Memory B cell (primary cell): Measurements from ENCODE around the gene LHPP.

Source experiments
- ATAC-seq: fragments of 150-1000 bp; cut with Tn5 transposase; 2 replicates; pipeline ENCODE4 v1.10.0; 2021; ENCODE audit warnings: low read depth, mild to moderate bottlenecking, moderate library complexity
- DNase-seq, 2 donors: peaks; one replicate each; pipeline ENCODE4 v3.0.0; 2022; ENCODE audit warnings: low spot score in 2 of 2
- H3K27ac Mint-ChIP-seq: one replicate; pipeline ENCODE4 v1.8.0; 2022; ENCODE audit warnings: mild to moderate bottlenecking, moderate library complexity, mixed read lengths
- H3K27me3 Mint-ChIP-seq: one replicate; pipeline ENCODE4 v1.8.0; 2022; ENCODE audit warnings: mixed read lengths
- H3K36me3 Mint-ChIP-seq: one replicate; pipeline ENCODE4 v1.8.0; 2022; ENCODE audit warnings: mild to moderate bottlenecking, mixed read lengths
- H3K4me1 Mint-ChIP-seq: one replicate; pipeline ENCODE4 v1.8.0; 2022; ENCODE audit warnings: mixed read lengths
- H3K4me3 Mint-ChIP-seq: one replicate; pipeline ENCODE4 v1.8.0; 2022; ENCODE audit warnings: mild to moderate bottlenecking, moderate library complexity, mixed read lengths
- H3K9me3 Mint-ChIP-seq: one replicate; pipeline ENCODE4 v1.8.0; 2022; ENCODE audit warnings: mixed read lengths

Gene LHPP

GRCh38 chr10:124596962-124597845 is 135.6 kb downstream of the LHPP start:
- DNase-seq, result no peak
- Mint-ChIP-seq H3K27ac (no peak overlapping the region), H3K4me1 (peaks cover 42% of the 10 kb centered on the region), H3K9me3 (peaks cover 3% of the 10 kb centered on the region), H3K36me3 (peaks cover 8% of the 10 kb centered on the region), H3K27me3 (no peaks in the 10 kb centered on the region), H3K4me3 (no peak overlapping the region)
- ATAC-seq, result no peak

GRCh38 chr10:124597846-124598165 is 136.2 kb downstream of the LHPP start:
- DNase-seq (no peak), ATAC-seq (no peak)
- no peaks in the 10 kb centered on the region for H3K27me3 Mint-ChIP-seq
- peaks cover 43% of the 10 kb centered on the region for H3K4me1 Mint-ChIP-seq
- H3K36me3 Mint-ChIP-seq, result peaks cover 8% of the 10 kb centered on the region
- peaks cover 3% of the 10 kb centered on the region for H3K9me3 Mint-ChIP-seq
- no peak overlapping the region for H3K4me3 Mint-ChIP-seq
- no peak overlapping the region for H3K27ac Mint-ChIP-seq

GRCh38 chr10:124598196-124598595 is 136.6 kb downstream of the LHPP start:
- ATAC-seq, result no peak
- H3K27ac Mint-ChIP-seq, result peak overlapping the region; percentile 83
- no peak overlapping the region for H3K4me3 Mint-ChIP-seq
- H3K9me3 Mint-ChIP-seq, result peaks cover 3% of the 10 kb centered on the region
- DNase-seq, result no peak
- H3K36me3 Mint-ChIP-seq, result peaks cover 8% of the 10 kb centered on the region
- peaks cover 43% of the 10 kb centered on the region for H3K4me1 Mint-ChIP-seq
- H3K27me3 Mint-ChIP-seq, result no peaks in the 10 kb centered on the region

- Mint-ChIP-seq H3K9me3 (peaks cover 3% of the 10 kb centered on the region), H3K27me3 (no peaks in the 10 kb centered on the region), H3K27ac (peak overlapping the region; percentile 83), H3K4me1 (peaks cover 44% of the 10 kb centered on the region), H3K36me3 (peaks cover 8% of the 10 kb centered on the region), H3K4me3 (peak overlapping the region; percentile 49)
- ATAC-seq, result no peak
- no peak for DNase-seq
Observed at GRCh38 chr10:124598773-124599587, 137.4 kb downstream of the LHPP start.

GRCh38 chr10:124599588-124600050 is 138.0 kb downstream of the LHPP start:
- no peak for DNase-seq
- no peak for ATAC-seq
- Mint-ChIP-seq H3K36me3 (peaks cover 7% of the 10 kb centered on the region), H3K27me3 (no peaks in the 10 kb centered on the region), H3K27ac (peak overlapping the region; percentile 83), H3K4me3 (no peak overlapping the region), H3K4me1 (peaks cover 47% of the 10 kb centered on the region), H3K9me3 (peaks cover 3% of the 10 kb centered on the region)

GRCh38 chr10:124600051-124600880 is 138.6 kb downstream of the LHPP start:
- Mint-ChIP-seq H3K9me3 (peaks cover 3% of the 10 kb centered on the region), H3K4me3 (peak overlapping the region; percentile 17), H3K27ac (peak overlapping the region; percentile 97), H3K27me3 (no peaks in the 10 kb centered on the region), H3K36me3 (peaks cover 7% of the 10 kb centered on the region), H3K4me1 (peaks cover 49% of the 10 kb centered on the region)
- no peak for ATAC-seq
- peak in 1 of 2 donors; percentile 28 for DNase-seq

- Mint-ChIP-seq H3K4me3 (peak overlapping the region; percentile 65), H3K36me3 (peaks cover 7% of the 10 kb centered on the region), H3K9me3 (peaks cover 1% of the 10 kb centered on the region), H3K4me1 (peaks cover 49% of the 10 kb centered on the region), H3K27me3 (no peaks in the 10 kb centered on the region), H3K27ac (peak overlapping the region; percentile 97)
- DNase-seq, result no peak
- peak; percentile 21 for ATAC-seq
Observed at GRCh38 chr10:124601016-124601415, 139.4 kb downstream of the LHPP start.

- Mint-ChIP-seq H3K27ac (peak overlapping the region; percentile 97), H3K27me3 (no peaks in the 10 kb centered on the region), H3K36me3 (peaks cover 7% of the 10 kb centered on the region), H3K4me1 (peaks cover 45% of the 10 kb centered on the region), H3K9me3 (peaks cover 1% of the 10 kb centered on the region), H3K4me3 (peak overlapping the region; percentile 65)
- DNase-seq, result peak; percentile 76 to 82
- peak; percentile 92 for ATAC-seq
Observed at GRCh38 chr10:124601431-124602120, 140.0 kb downstream of the LHPP start.

GRCh38 chr10:124602121-124602561 is 140.5 kb downstream of the LHPP start:
- Mint-ChIP-seq H3K4me3 (peak overlapping the region; percentile 65), H3K27ac (peak overlapping the region; percentile 97), H3K4me1 (peaks cover 49% of the 10 kb centered on the region)

GRCh38 chr10:124602646-124603365 is 141.2 kb downstream of the LHPP start:
- Mint-ChIP-seq H3K36me3 (peaks cover 7% of the 10 kb centered on the region), H3K4me3 (peak overlapping the region; percentile 3), H3K4me1 (peaks cover 49% of the 10 kb centered on the region), H3K27ac (peak overlapping the region; percentile 97), H3K9me3 (peaks cover 1% of the 10 kb centered on the region), H3K27me3 (no peaks in the 10 kb centered on the region)
- no peak for DNase-seq
- no peak for ATAC-seq

More at GRCh38 chr10:124602121-124602561, 140.5 kb downstream of the LHPP start:
- H3K36me3 Mint-ChIP-seq, result peaks cover 7% of the 10 kb centered on the region
- peaks cover 1% of the 10 kb centered on the region for H3K9me3 Mint-ChIP-seq
- ATAC-seq (peak; percentile 7), DNase-seq (no peak)
- no peaks in the 10 kb centered on the region for H3K27me3 Mint-ChIP-seq

GRCh38 chr10:124603376-124604213 is 142.0 kb downstream of the LHPP start:
- Mint-ChIP-seq H3K27me3 (no peaks in the 10 kb centered on the region), H3K36me3 (peaks cover 6% of the 10 kb centered on the region), H3K27ac (no peak overlapping the region), H3K4me1 (peaks cover 50% of the 10 kb centered on the region), H3K4me3 (peak overlapping the region; percentile 3), H3K9me3 (peaks cover 1% of the 10 kb centered on the region)
- ATAC-seq (no peak), DNase-seq (no peak)
